Mesothelial cell of epicardium (in vitro differentiated cells): ENCODE measurements around the gene MPPED1. TPM values are rescaled to one million over a fixed set of nuclear protein-coding genes. Genes with fewer than 3 reads are reported as not detected.

Source experiments
- DNase-seq, 2 experiments: peaks; one replicate each; pipeline ENCODE4 v3.0.0; 2021; ENCODE audit warnings: low spot score in 2 of 2; ENCODE audit not compliant: unreplicated experiment in 2 of 2
- H3K27ac Mint-ChIP-seq: 2 replicates; pipeline ENCODE4 v1.8.0; 2021; ENCODE audit warnings: mixed read lengths
- H3K27me3 Mint-ChIP-seq: 2 replicates; pipeline ENCODE4 v1.8.0; 2021; ENCODE audit warnings: low read depth, mixed read lengths
- H3K36me3 Mint-ChIP-seq: 2 replicates; pipeline ENCODE4 v1.8.0; 2021; ENCODE audit warnings: mixed read lengths
- H3K4me1 Mint-ChIP-seq: 2 replicates; pipeline ENCODE4 v1.8.0; 2021; ENCODE audit warnings: mixed read lengths
- H3K4me3 Mint-ChIP-seq: 2 replicates; pipeline ENCODE4 v1.8.0; 2021; ENCODE audit warnings: mild to moderate bottlenecking, moderate library complexity, mixed read lengths
- H3K9me3 Mint-ChIP-seq: 2 replicates; pipeline ENCODE4 v1.8.0; 2021; ENCODE audit warnings: mixed read lengths
- total RNA-seq: library from RNA; stranded (reverse); gene quantifications from 3 replicates; pipeline ENCODE4 v1.2.1, GENCODE V29; 2021
- TF ChIP-seq, protein P1 (sequence below): fragments of 200-600 bp; sonication (generic); IDR thresholded peaks from one replicate; pipeline ENCODE4 v1.5.0; 2021; ENCODE audit warnings: antibody characterized with exemption; ENCODE audit not compliant: unreplicated experiment

MPPED1 gene
- total RNA-seq, 1 donor from 2014 or later, result 0.76 TPM

GRCh38 chr22:43398246-43398645 is 13.6 kb upstream of the MPPED1 start:
- no peaks in the 10 kb centered on the region for H3K36me3 Mint-ChIP-seq
- peaks cover 33% of the 10 kb centered on the region for H3K27me3 Mint-ChIP-seq
- peaks cover 4% of the 10 kb centered on the region for H3K4me1 Mint-ChIP-seq
- H3K27ac Mint-ChIP-seq, result no peak overlapping the region
- DNase-seq, result no peak
- TF ChIP-seq, protein P1, sequence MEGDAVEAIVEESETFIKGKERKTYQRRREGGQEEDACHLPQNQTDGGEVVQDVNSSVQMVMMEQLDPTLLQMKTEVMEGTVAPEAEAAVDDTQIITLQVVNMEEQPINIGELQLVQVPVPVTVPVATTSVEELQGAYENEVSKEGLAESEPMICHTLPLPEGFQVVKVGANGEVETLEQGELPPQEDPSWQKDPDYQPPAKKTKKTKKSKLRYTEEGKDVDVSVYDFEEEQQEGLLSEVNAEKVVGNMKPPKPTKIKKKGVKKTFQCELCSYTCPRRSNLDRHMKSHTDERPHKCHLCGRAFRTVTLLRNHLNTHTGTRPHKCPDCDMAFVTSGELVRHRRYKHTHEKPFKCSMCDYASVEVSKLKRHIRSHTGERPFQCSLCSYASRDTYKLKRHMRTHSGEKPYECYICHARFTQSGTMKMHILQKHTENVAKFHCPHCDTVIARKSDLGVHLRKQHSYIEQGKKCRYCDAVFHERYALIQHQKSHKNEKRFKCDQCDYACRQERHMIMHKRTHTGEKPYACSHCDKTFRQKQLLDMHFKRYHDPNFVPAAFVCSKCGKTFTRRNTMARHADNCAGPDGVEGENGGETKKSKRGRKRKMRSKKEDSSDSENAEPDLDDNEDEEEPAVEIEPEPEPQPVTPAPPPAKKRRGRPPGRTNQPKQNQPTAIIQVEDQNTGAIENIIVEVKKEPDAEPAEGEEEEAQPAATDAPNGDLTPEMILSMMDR, result no peak
- peaks cover 6% of the 10 kb centered on the region for H3K9me3 Mint-ChIP-seq
- no peak overlapping the region for H3K4me3 Mint-ChIP-seq

- H3K9me3 Mint-ChIP-seq, result peaks cover 1% of the 10 kb centered on the region
- H3K36me3 Mint-ChIP-seq, result no peaks in the 10 kb centered on the region
- peaks cover 39% of the 10 kb centered on the region for H3K27me3 Mint-ChIP-seq
- H3K4me1 Mint-ChIP-seq, result no peaks in the 10 kb centered on the region
- DNase-seq, result no peak
- H3K4me3 Mint-ChIP-seq, result no peak overlapping the region
- no peak overlapping the region for H3K27ac Mint-ChIP-seq
- TF ChIP-seq, protein P1, result no peak
Observed at GRCh38 chr22:43398910-43399309, 12.9 kb upstream of the MPPED1 start.

GRCh38 chr22:43399338-43399979 is 12.4 kb upstream of the MPPED1 start:
- TF ChIP-seq, protein P1, result no peak
- Mint-ChIP-seq H3K27me3 (peaks cover 42% of the 10 kb centered on the region), H3K27ac (no peak overlapping the region), H3K36me3 (no peaks in the 10 kb centered on the region), H3K4me3 (no peak overlapping the region), H3K4me1 (no peaks in the 10 kb centered on the region), H3K9me3 (no peaks in the 10 kb centered on the region)
- no peak for DNase-seq

DNA sequence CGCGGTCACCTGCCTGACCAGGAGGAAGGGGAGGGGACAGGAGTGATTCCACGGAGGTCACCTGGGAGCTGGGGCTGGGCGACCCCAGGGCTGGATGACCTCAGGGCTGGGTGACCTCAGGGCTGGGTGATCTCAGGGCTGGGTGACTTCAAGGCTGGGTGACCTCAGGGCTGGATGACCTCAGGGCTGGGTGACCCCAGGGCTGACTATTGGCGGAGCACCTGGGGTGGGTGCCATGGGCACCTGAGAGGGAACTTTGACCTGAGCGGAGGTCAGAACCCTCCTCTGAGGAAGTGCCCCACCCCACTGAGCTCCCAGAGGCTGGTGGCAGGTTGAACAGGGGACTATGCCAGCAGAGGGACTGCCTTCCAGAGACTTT is 11.8 kb upstream of the MPPED1 start:
- Mint-ChIP-seq H3K4me3 (no peak overlapping the region), H3K4me1 (no peaks in the 10 kb centered on the region), H3K9me3 (no peaks in the 10 kb centered on the region), H3K27ac (no peak overlapping the region), H3K36me3 (no peaks in the 10 kb centered on the region), H3K27me3 (peaks cover 43% of the 10 kb centered on the region)
- TF ChIP-seq, protein P1, result no peak
- no peak for DNase-seq

GRCh38 chr22:43400449-43400848 is 11.4 kb upstream of the MPPED1 start:
- no peaks in the 10 kb centered on the region for H3K36me3 Mint-ChIP-seq
- no peaks in the 10 kb centered on the region for H3K4me1 Mint-ChIP-seq
- H3K27ac Mint-ChIP-seq, result no peak overlapping the region
- peaks cover 43% of the 10 kb centered on the region for H3K27me3 Mint-ChIP-seq
- DNase-seq, result no peak
- no peaks in the 10 kb centered on the region for H3K9me3 Mint-ChIP-seq
- no peak overlapping the region for H3K4me3 Mint-ChIP-seq
- TF ChIP-seq, protein P1, result no peak

DNA sequence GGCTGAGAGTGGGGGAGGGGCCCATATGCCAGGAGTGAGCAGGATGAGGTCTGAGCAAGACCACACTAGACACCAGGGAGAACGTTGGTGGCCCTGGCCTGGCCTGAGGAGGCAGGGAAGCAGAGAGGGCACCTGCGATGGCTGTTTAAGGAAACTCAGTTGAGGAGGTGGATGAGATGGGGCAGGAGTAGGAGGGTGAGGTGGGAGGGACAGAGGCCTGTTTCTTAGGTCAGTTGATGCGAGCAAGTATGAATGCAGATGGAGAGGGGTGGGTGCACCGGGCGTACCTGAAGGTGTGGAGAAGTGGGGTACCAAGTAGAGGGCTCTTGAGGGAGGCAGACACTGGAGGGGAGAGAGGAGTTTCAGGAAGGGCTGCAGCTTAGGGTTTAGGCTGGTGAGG is 10.6 kb upstream of the MPPED1 start:
- Mint-ChIP-seq H3K4me3 (no peak overlapping the region), H3K36me3 (no peaks in the 10 kb centered on the region), H3K27me3 (peaks cover 45% of the 10 kb centered on the region), H3K9me3 (no peaks in the 10 kb centered on the region), H3K4me1 (no peaks in the 10 kb centered on the region), H3K27ac (no peak overlapping the region)
- TF ChIP-seq, protein P1, result no peak
- no peak for DNase-seq
